ENCODE measurements around the gene BTLA. TPM values are rescaled to one million over a fixed set of nuclear protein-coding genes. Genes with fewer than 3 reads are reported as not detected.

BTLA gene
- total and polyA plus RNA-seq, 10 of the 15 experiments (the other 5 are each of a cell fraction or from before 2014, with no cell fraction given): 55.4 to 134 (median 84.2) TPM

DNA sequence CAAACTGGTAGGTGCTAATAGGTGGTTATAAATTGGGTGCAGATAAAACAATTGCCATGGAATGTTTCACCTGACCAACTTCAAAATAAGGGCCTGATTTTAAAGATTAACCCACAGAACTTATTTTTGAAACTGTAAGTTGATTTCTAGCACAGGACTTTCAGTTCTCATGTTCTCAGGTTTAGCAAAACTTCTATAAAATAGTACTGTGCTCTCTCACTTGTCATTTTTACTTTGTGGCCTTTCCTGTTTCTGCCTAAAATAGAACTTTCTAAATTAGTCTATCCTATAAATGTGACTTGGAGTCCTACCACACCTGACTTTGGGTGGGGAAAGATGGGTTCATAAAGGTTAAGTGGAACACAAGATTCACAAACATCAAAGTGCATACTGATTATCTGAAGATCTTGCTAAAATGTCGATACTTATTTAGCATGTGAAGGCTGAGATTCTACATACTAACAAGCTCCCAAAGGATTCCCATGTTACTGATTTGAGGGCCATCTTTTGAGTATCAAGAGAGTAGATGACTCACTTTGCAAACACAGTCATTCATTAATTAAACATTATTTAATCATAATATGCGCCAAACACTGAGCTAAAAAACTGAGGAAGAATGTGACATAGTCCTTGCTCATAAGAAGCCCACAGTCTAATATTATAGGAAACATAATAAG is 38.6 kb downstream of the BTLA start (continued):
- TF ChIP-seq PRDM15 (CRISPR knock-in tag; IDR thresholded peaks at IDR 0.05) (no peak), STAT1 (conservative IDR thresholded peaks at IDR 0.05) (no peak), SREBF1 (IDR thresholded peaks at IDR 0.05; ENCODE audit: low read length) (no peak), BRCA1 (IDR thresholded peaks at IDR 0.05; ENCODE audit: low read depth, low read length) (no peak), ZNF622 (IDR thresholded peaks at IDR 0.05) (no peak), CHD2 (IDR thresholded peaks at IDR 0.05; ENCODE audit: borderline replicate concordance, low read depth, low read length) (peak; percentile 71; the same call in 1 of the 2 replicates), KAT2A (conservative IDR thresholded peaks at IDR 0.05; ENCODE audit: control insufficient read depth, low read depth, low read length) (no peak), SP1 (IDR thresholded peaks at IDR 0.05; ENCODE audit: low read depth, low read length) (no peak), PML (IDR thresholded peaks at IDR 0.05; ENCODE audit: low read length) (peak; percentile 92), DPF2 (IDR thresholded peaks at IDR 0.05) (peak; percentile 43), MEF2A (IDR thresholded peaks at IDR 0.05; ENCODE audit: insufficient read depth, low read depth, low read length) (peak; percentile 100), RUNX3 (IDR thresholded peaks at IDR 0.05; ENCODE audit: low read length) (peak; percentile 95), ZNF24 (IDR thresholded peaks at IDR 0.05) (peak; percentile 85; the same call in 1 of the 2 replicates), BACH1 (IDR thresholded peaks at IDR 0.05; ENCODE audit: borderline replicate concordance) (no peak), ESRRA (IDR thresholded peaks at IDR 0.05; ENCODE audit: low read length) (0 out of 2 replicates have a peak, but pooled peaks have one; percentile 16), SMAD5 (IDR thresholded peaks at IDR 0.05; ENCODE audit: low read depth) (0 out of 2 replicates have a peak, but pooled peaks have one; percentile 8), STAT3 (IDR thresholded peaks at IDR 0.05; ENCODE audit: low read depth, low read length) (peak; percentile 84; the same call in 1 of the 2 replicates), LARP7 (IDR thresholded peaks at IDR 0.05) (no peak), TCF7 (IDR thresholded peaks at IDR 0.05; ENCODE audit: borderline replicate concordance) (peak; percentile 88), MEF2B (IDR thresholded peaks at IDR 0.05; ENCODE audit: partially characterized antibody, poor library complexity, severe bottlenecking) (peak; percentile 99), MTA2 (IDR thresholded peaks at IDR 0.05; ENCODE audit: low read depth) (peak; percentile 96), MXI1 (IDR thresholded peaks at IDR 0.05; ENCODE audit: low read depth, low read length) (peak; percentile 72), PAX5 (IDR thresholded peaks at IDR 0.05; ENCODE audit: borderline replicate concordance, low read depth, low read length) (0 out of 2 replicates have a peak, but pooled peaks have one; percentile 9)
- TF ChIP-seq, protein P1, sequence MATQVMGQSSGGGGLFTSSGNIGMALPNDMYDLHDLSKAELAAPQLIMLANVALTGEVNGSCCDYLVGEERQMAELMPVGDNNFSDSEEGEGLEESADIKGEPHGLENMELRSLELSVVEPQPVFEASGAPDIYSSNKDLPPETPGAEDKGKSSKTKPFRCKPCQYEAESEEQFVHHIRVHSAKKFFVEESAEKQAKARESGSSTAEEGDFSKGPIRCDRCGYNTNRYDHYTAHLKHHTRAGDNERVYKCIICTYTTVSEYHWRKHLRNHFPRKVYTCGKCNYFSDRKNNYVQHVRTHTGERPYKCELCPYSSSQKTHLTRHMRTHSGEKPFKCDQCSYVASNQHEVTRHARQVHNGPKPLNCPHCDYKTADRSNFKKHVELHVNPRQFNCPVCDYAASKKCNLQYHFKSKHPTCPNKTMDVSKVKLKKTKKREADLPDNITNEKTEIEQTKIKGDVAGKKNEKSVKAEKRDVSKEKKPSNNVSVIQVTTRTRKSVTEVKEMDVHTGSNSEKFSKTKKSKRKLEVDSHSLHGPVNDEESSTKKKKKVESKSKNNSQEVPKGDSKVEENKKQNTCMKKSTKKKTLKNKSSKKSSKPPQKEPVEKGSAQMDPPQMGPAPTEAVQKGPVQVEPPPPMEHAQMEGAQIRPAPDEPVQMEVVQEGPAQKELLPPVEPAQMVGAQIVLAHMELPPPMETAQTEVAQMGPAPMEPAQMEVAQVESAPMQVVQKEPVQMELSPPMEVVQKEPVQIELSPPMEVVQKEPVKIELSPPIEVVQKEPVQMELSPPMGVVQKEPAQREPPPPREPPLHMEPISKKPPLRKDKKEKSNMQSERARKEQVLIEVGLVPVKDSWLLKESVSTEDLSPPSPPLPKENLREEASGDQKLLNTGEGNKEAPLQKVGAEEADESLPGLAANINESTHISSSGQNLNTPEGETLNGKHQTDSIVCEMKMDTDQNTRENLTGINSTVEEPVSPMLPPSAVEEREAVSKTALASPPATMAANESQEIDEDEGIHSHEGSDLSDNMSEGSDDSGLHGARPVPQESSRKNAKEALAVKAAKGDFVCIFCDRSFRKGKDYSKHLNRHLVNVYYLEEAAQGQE (IDR thresholded peaks at IDR 0.05; ENCODE audit: low read depth, low read length): no peak; the same call in 1 of the 2 replicates
- TF ChIP-seq, protein P2, sequence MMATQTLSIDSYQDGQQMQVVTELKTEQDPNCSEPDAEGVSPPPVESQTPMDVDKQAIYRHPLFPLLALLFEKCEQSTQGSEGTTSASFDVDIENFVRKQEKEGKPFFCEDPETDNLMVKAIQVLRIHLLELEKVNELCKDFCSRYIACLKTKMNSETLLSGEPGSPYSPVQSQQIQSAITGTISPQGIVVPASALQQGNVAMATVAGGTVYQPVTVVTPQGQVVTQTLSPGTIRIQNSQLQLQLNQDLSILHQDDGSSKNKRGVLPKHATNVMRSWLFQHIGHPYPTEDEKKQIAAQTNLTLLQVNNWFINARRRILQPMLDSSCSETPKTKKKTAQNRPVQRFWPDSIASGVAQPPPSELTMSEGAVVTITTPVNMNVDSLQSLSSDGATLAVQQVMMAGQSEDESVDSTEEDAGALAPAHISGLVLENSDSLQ (IDR thresholded peaks at IDR 0.05): 0 out of 2 replicates have a peak, but pooled peaks have one; percentile 10
